Measurements from ENCODE around the gene CNIH3. TPM values are rescaled to one million over a fixed set of nuclear protein-coding genes. Genes with fewer than 3 reads are reported as not detected.

CNIH3 gene
- total and polyA plus RNA-seq, 8 donors = 0.45 to 18.7 (median 3.1) TPM; not detected in 1

Other genes starting within 250 kb of the CNIH3 start
- gene WDR26, start 181.5 kb upstream of the CNIH3 start, total RNA-seq = 100 to 1,000 TPM in 2 of 5 donors, 10 to 100 TPM in 3; 20.4 to 154 (median 92.4) TPM
- 10 to 100 TPM; 17.0 to 26.3 (median 24.6) TPM for gene WDR26, start 181.5 kb upstream of the CNIH3 start, polyA plus RNA-seq